Measurements from ENCODE around the gene CAPN9. TPM values are rescaled to one million over a fixed set of nuclear protein-coding genes. Genes with fewer than 3 reads are reported as not detected.

Gene CAPN9
- total and polyA plus RNA-seq, 5 donors = 0.23 to 0.53 (median 0.28) TPM

- Histone ChIP-seq H3K4me3 (ENCODE audit: low read length) (no peak overlapping the region), H3K9me3 (ENCODE audit: control insufficient read depth, low read length) (no peaks in the 10 kb centered on the region), H3K27ac (ENCODE audit: low read length) (peak overlapping the region; percentile 71), H3K4me1 (ENCODE audit: control insufficient read depth, insufficient read depth, low read length) (peaks cover 8% of the 10 kb centered on the region), H3K27me3 (ENCODE audit: control insufficient read depth, insufficient read depth) (no peaks in the 10 kb centered on the region)
- peak; percentile 19 to 63 for ATAC-seq
- 24% methylated on average over 6 of the region's 6 CpGs for WGBS
- peak in 2 of 3 donors; percentile 53 to 77 for DNase-seq
- intact Hi-C loops (cut with DNase I) = no loop called here
Measured at GRCh38 chr1:230728710-230729392, 18.3 kb upstream of the CAPN9 start.

- Histone ChIP-seq H3K4me1 (ENCODE audit: control insufficient read depth, insufficient read depth, low read length) (peaks cover 6% of the 10 kb centered on the region), H3K4me3 (ENCODE audit: low read length) (no peak overlapping the region), H3K9me3 (ENCODE audit: control insufficient read depth, low read length) (no peaks in the 10 kb centered on the region), H3K27ac (ENCODE audit: low read length) (peak overlapping the region; percentile 67), H3K27me3 (ENCODE audit: control insufficient read depth, insufficient read depth) (no peaks in the 10 kb centered on the region)
- DNase-seq (no peak), ATAC-seq (peak; percentile 66 to 89)
- WGBS = 21% methylated on average over 5 of the region's 5 CpGs
- intact Hi-C loops (cut with DNase I) = no loop called here
Measured at GRCh38 chr1:230730977-230731376, 16.2 kb upstream of the CAPN9 start.

GRCh38 chr1:230735447-230735846 is 11.7 kb upstream of the CAPN9 start:
- Histone ChIP-seq H3K4me1 (ENCODE audit: control insufficient read depth, insufficient read depth, low read length) (peaks cover 3% of the 10 kb centered on the region), H3K9me3 (ENCODE audit: control insufficient read depth, low read length) (no peaks in the 10 kb centered on the region), H3K27ac (ENCODE audit: low read length) (no peak overlapping the region), H3K27me3 (ENCODE audit: control insufficient read depth, insufficient read depth) (no peaks in the 10 kb centered on the region), H3K4me3 (ENCODE audit: low read length) (no peak overlapping the region)
- WGBS = 67% methylated on average over 2 of the region's 2 CpGs
- intact Hi-C loops (cut with DNase I) = no loop called here
- DNase-seq (no peak), ATAC-seq (no peak)

- no peak overlapping the region for H3K4me3 ChIP-seq (ENCODE audit: low read length)
- no peaks in the 10 kb centered on the region for H3K4me1 ChIP-seq (ENCODE audit: control insufficient read depth, insufficient read depth, low read length)
- no peak for ATAC-seq
- no peak for DNase-seq
- H3K27ac ChIP-seq (ENCODE audit: low read length) = no peak overlapping the region
- 96% methylated on average over 3 of the region's 3 CpGs for WGBS
- intact Hi-C loops (cut with DNase I) = no loop called here
- no peaks in the 10 kb centered on the region for H3K9me3 ChIP-seq (ENCODE audit: control insufficient read depth, low read length)
- H3K27me3 ChIP-seq (ENCODE audit: control insufficient read depth, insufficient read depth) = no peaks in the 10 kb centered on the region
Measured at GRCh38 chr1:230737622-230738262, 9.4 kb upstream of the CAPN9 start.

- intact Hi-C loops (cut with DNase I) = no loop called here
- H3K9me3 ChIP-seq (ENCODE audit: control insufficient read depth, low read length) = no peaks in the 10 kb centered on the region
- no peaks in the 10 kb centered on the region for H3K4me1 ChIP-seq (ENCODE audit: control insufficient read depth, insufficient read depth, low read length)
- 92% methylated on average over 12 of the region's 12 CpGs for WGBS
- DNase-seq (no peak), ATAC-seq (no peak)
- H3K4me3 ChIP-seq (ENCODE audit: low read length) = no peak overlapping the region
- no peaks in the 10 kb centered on the region for H3K27me3 ChIP-seq (ENCODE audit: control insufficient read depth, insufficient read depth)
- H3K27ac ChIP-seq (ENCODE audit: low read length) = no peak overlapping the region
Measured at GRCh38 chr1:230739564-230740290, 7.5 kb upstream of the CAPN9 start.

- WGBS = 74% methylated on average over 2 of the region's 2 CpGs
- no peak for ATAC-seq
- intact Hi-C loops (cut with DNase I) = no loop called here
- DNase-seq = no peak
- no peak overlapping the region for H3K4me3 ChIP-seq (ENCODE audit: low read length)
- H3K27me3 ChIP-seq (ENCODE audit: control insufficient read depth, insufficient read depth) = no peaks in the 10 kb centered on the region
- no peaks in the 10 kb centered on the region for H3K4me1 ChIP-seq (ENCODE audit: control insufficient read depth, insufficient read depth, low read length)
- H3K27ac ChIP-seq (ENCODE audit: low read length) = no peak overlapping the region
- no peaks in the 10 kb centered on the region for H3K9me3 ChIP-seq (ENCODE audit: control insufficient read depth, low read length)
Measured at GRCh38 chr1:230743899-230744298, 3.3 kb upstream of the CAPN9 start.

GRCh38 chr1:230744382-230744781 is 2.8 kb upstream of the CAPN9 start:
- H3K4me3 ChIP-seq (ENCODE audit: low read length) = no peak overlapping the region
- WGBS = 72% methylated on average over 5 of the region's 5 CpGs
- DNase-seq (no peak), ATAC-seq (no peak)
- no peaks in the 10 kb centered on the region for H3K27me3 ChIP-seq (ENCODE audit: control insufficient read depth, insufficient read depth)
- H3K27ac ChIP-seq (ENCODE audit: low read length) = no peak overlapping the region
- H3K9me3 ChIP-seq (ENCODE audit: control insufficient read depth, low read length) = no peaks in the 10 kb centered on the region
- H3K4me1 ChIP-seq (ENCODE audit: control insufficient read depth, insufficient read depth, low read length) = no peaks in the 10 kb centered on the region
- intact Hi-C loops (cut with DNase I) = no loop called here

- H3K9me3 ChIP-seq (ENCODE audit: control insufficient read depth, low read length) = no peaks in the 10 kb centered on the region
- WGBS = 68% methylated on average over 3 of the region's 3 CpGs
- H3K27me3 ChIP-seq (ENCODE audit: control insufficient read depth, insufficient read depth) = no peaks in the 10 kb centered on the region
- intact Hi-C loops (cut with DNase I) = no loop called here
- H3K27ac ChIP-seq (ENCODE audit: low read length) = no peak overlapping the region
- no peaks in the 10 kb centered on the region for H3K4me1 ChIP-seq (ENCODE audit: control insufficient read depth, insufficient read depth, low read length)
- DNase-seq = no peak
- ATAC-seq = no peak
- H3K4me3 ChIP-seq (ENCODE audit: low read length) = no peak overlapping the region
Measured at GRCh38 chr1:230745071-230745470, 2.1 kb upstream of the CAPN9 start.

- no peak for ATAC-seq
- 95% methylated on average over 4 of the region's 4 CpGs for WGBS
Measured at GRCh38 chr1:230746617-230747016, 571 bp upstream of the CAPN9 start.

GRCh38 chr1:230747890-230748800 is 957 bp downstream of the CAPN9 start:
- Histone ChIP-seq H3K27me3 (ENCODE audit: control insufficient read depth, insufficient read depth) (no peaks in the 10 kb centered on the region), H3K9me3 (ENCODE audit: control insufficient read depth, low read length) (no peaks in the 10 kb centered on the region), H3K4me1 (ENCODE audit: control insufficient read depth, insufficient read depth, low read length) (no peaks in the 10 kb centered on the region), H3K4me3 (ENCODE audit: low read length) (no peak overlapping the region), H3K27ac (ENCODE audit: low read length) (no peak overlapping the region)
- 66% methylated on average over 16 of the region's 16 CpGs for WGBS
- DNase-seq (peak in 1 of 3 donors; percentile 68), ATAC-seq (peak; percentile 54 to 69)
- intact Hi-C loops (cut with DNase I) = no loop called here

More at GRCh38 chr1:230746617-230747016, 571 bp upstream of the CAPN9 start:
- no peaks in the 10 kb centered on the region for H3K9me3 ChIP-seq (ENCODE audit: control insufficient read depth, low read length)
- intact Hi-C loops (cut with DNase I) = no loop called here
- H3K4me3 ChIP-seq (ENCODE audit: low read length) = no peak overlapping the region
- H3K27ac ChIP-seq (ENCODE audit: low read length) = no peak overlapping the region
- DNase-seq = no peak
- no peaks in the 10 kb centered on the region for H3K27me3 ChIP-seq (ENCODE audit: control insufficient read depth, insufficient read depth)
- H3K4me1 ChIP-seq (ENCODE audit: control insufficient read depth, insufficient read depth, low read length) = no peaks in the 10 kb centered on the region
